SK-N-SH (cell line): ENCODE data around the gene AGFG2. TPM values are rescaled to one million over a fixed set of nuclear protein-coding genes. Genes with fewer than 3 reads are reported as not detected.

Experiments used
- CTCF ChIA-PET: fragments of 300-600, 350-600 bp; formaldehyde crosslinking; extraction: SDS; loops from one replicate; lab custom pipeline; 2021; lab: Yijun Ruan, JAX
- POLR2A ChIA-PET: fragments of 350-600 bp; sonication (Branson Sonifier 250); formaldehyde crosslinking; extraction: SDS; loops from one replicate; lab custom pipeline; 2020; ENCODE audit warnings: antibody characterized with exemption, inconsistent platforms; lab: Yijun Ruan, JAX
- DNase-seq: peaks from one replicate; pipeline ENCODE4 v3.0.0; 2012
- H2AFZ ChIP-seq: fragments of 200-600 bp; sonication (generic); 2 replicates; pipeline ENCODE4 v1.8.1; 2016; ENCODE audit warnings: antibody characterized with exemption, mild to moderate bottlenecking, low read depth
- H3F3A ChIP-seq: fragments of 200-600 bp; sonication (generic); replicated peaks from 2 replicates; pipeline ENCODE3; 2016; ENCODE audit warnings: antibody characterized with exemption, mild to moderate bottlenecking; ENCODE audit not compliant: insufficient read depth
- H3K27ac ChIP-seq, 2 experiments: fragments of 200-500 bp in 1 of 2; fragments of 200-600 bp in 1 of 2; sonication (Bioruptor generic) in 1 of 2; sonication (generic), shearing (Covaris generic) in 1 of 2; 2 replicates each; pipeline versions ENCODE4 v1.5.1 to v1.6.1; 2014 to 2016; ENCODE audit warnings: low read depth in 2 of 2, inconsistent platforms in 1 of 2, low read length in 1 of 2, mild to moderate bottlenecking in 1 of 2, mixed read lengths in 1 of 2
- H3K27me3 ChIP-seq: fragments of 200-600 bp; sonication (generic), shearing (Covaris generic); 2 replicates; pipeline ENCODE4 v1.6.1; 2016; ENCODE audit warnings: mixed run types; ENCODE audit not compliant: insufficient read depth
- H3K36me3 ChIP-seq, 2 experiments: fragments of 200-500 bp in 1 of 2; fragments of 200-600 bp in 1 of 2; sonication (Bioruptor generic) in 1 of 2; sonication (generic) in 1 of 2; replicated peaks in 1 of 2; 2 replicates each; pipeline versions ENCODE3 to v1.5.1; 2014 to 2016; ENCODE audit warnings: low read length in 1 of 2, mild to moderate bottlenecking in 1 of 2; ENCODE audit not compliant: insufficient read depth in 2 of 2, control insufficient read depth in 1 of 2
- H3K4me1 ChIP-seq, 2 experiments: fragments of 200-500 bp in 1 of 2; fragments of 200-600 bp in 1 of 2; sonication (Bioruptor generic) in 1 of 2; sonication (generic), shearing (Covaris generic) in 1 of 2; 2 replicates each; pipeline versions ENCODE4 v1.5.1 to v1.6.1; 2014 to 2016; ENCODE audit warnings: low read depth in 1 of 2, low read length in 1 of 2, mixed run types in 1 of 2; ENCODE audit not compliant: insufficient read depth in 2 of 2, control insufficient read depth in 1 of 2
- H3K4me2 ChIP-seq: fragments of 200-600 bp; sonication (generic), shearing (Covaris generic); 2 replicates; pipeline ENCODE4 v1.6.1; 2017; ENCODE audit warnings: mixed run types
- H3K4me3 ChIP-seq, 2 experiments: fragments of 200-500 bp in 1 of 2; fragments of 200-600 bp in 1 of 2; sonication (Bioruptor generic) in 1 of 2; sonication (generic), shearing (Covaris generic) in 1 of 2; 2 replicates each; pipeline versions ENCODE4 v1.5.1 to v1.8.1; 2014 to 2016; ENCODE audit warnings: low read depth in 2 of 2, inconsistent platforms in 1 of 2, low read length in 1 of 2, mild to moderate bottlenecking in 1 of 2, mixed read lengths in 1 of 2, moderate library complexity in 1 of 2
- H3K79me2 ChIP-seq: fragments of 200-600 bp; sonication (generic); 2 replicates; pipeline ENCODE4 v1.8.1; 2017; ENCODE audit warnings: mild to moderate bottlenecking; ENCODE audit not compliant: insufficient read depth
- H3K9ac ChIP-seq: fragments of 200-600 bp; sonication (generic); 2 replicates; pipeline ENCODE4 v1.6.1; 2017; ENCODE audit warnings: mixed run types
- H3K9me2 ChIP-seq: fragments of 200-600 bp; sonication (generic); 2 replicates; pipeline ENCODE4 v1.6.1; 2017; ENCODE audit warnings: mixed run types
- H3K9me3 ChIP-seq: fragments of 200-600 bp; sonication (generic); 2 replicates; pipeline ENCODE4 v1.6.1; 2017; ENCODE audit warnings: mixed run types, mild to moderate bottlenecking, moderate library complexity
- H4K20me1 ChIP-seq: fragments of 200-600 bp; sonication (generic); 2 replicates; pipeline ENCODE4 v1.6.1; 2017; ENCODE audit warnings: mild to moderate bottlenecking, mixed run types; ENCODE audit not compliant: insufficient read depth
- EZH2phosphoT487 ChIP-seq: fragments of 200-600 bp; sonication (generic); IDR thresholded peaks from 2 replicates; pipeline ENCODE4 v1.6.1; 2017; ENCODE audit warnings: low read depth, mixed run types, mild to moderate bottlenecking, antibody characterized with exemption, moderate library complexity, borderline replicate concordance
- GATA2 ChIP-seq: sonication (generic); formaldehyde crosslinking; IDR thresholded peaks from 2 replicates; pipeline ENCODE4 v1.5.0; 2020; ENCODE audit warnings: mild to moderate bottlenecking, missing genetic modification reagents
- NRF1 ChIP-seq: IDR thresholded peaks from 2 replicates; pipeline ENCODE4 v1.6.1; 2012; ENCODE audit warnings: low read depth, mild to moderate bottlenecking, low read length
- POLR2AphosphoS5 ChIP-seq: IDR thresholded peaks from 2 replicates; pipeline ENCODE4 v1.6.1; 2012; ENCODE audit warnings: low read depth, low read length
- RAD21 ChIP-seq: IDR thresholded peaks from 2 replicates; pipeline ENCODE4 v1.6.1; 2012; ENCODE audit warnings: mild to moderate bottlenecking, low read length
- RCOR1 ChIP-seq: fragments of 150-350 bp; IDR thresholded peaks from 2 replicates; pipeline ENCODE4 v1.6.1; 2017; ENCODE audit warnings: antibody characterized with exemption, low read length
- REST ChIP-seq: IDR thresholded peaks from 2 replicates; pipeline ENCODE4 v1.6.1; 2012; ENCODE audit warnings: mild to moderate bottlenecking, low read depth, low read length, moderate library complexity
- SIN3A ChIP-seq: IDR thresholded peaks from 2 replicates; pipeline ENCODE4 v1.6.1; 2012; ENCODE audit warnings: low read depth, mild to moderate bottlenecking, low read length, moderate library complexity, borderline replicate concordance
- SMC3 ChIP-seq: IDR thresholded peaks from 2 replicates; pipeline ENCODE4 v1.6.1; 2012; ENCODE audit warnings: low read depth, low read length, improper control_type of control experiment
- TCF12 ChIP-seq: IDR thresholded peaks from 2 replicates; pipeline ENCODE4 v1.4.0; 2012
- WGBS: methylation state at CpG from one replicate; pipeline ENCODE4 v1.1.6; 2017; ENCODE audit warnings: low lambda C conversion rate; 5-methylcytosine and 5-hydroxymethylcytosine counted together
- polyA plus RNA-seq, 3 experiments: library from polyadenylated mRNA; depleted of rRNA; stranded (reverse); fragments of >200 nt; gene quantifications; 2 replicates each; pipeline ENCODE4 v1.2.3, GENCODE V29; 2012
- TF ChIP-seq, protein P1 (sequence below): IDR thresholded peaks from 2 replicates; pipeline ENCODE4 v1.4.0; 2012; ENCODE audit warnings: low read depth, borderline replicate concordance
- TF ChIP-seq, protein P2 (sequence below): fragments of 200-600 bp; sonication (generic); IDR thresholded peaks from 2 replicates; pipeline ENCODE4 v1.6.1; 2017; ENCODE audit warnings: antibody characterized with exemption, mild to moderate bottlenecking, moderate library complexity
- TF ChIP-seq, protein P3 (sequence below): IDR thresholded peaks from 2 replicates; pipeline ENCODE4 v1.4.0; 2012; ENCODE audit warnings: low read depth, borderline replicate concordance
- TF ChIP-seq, protein P4 (sequence below): IDR thresholded peaks from 2 replicates; pipeline ENCODE4 v1.4.0; 2012; ENCODE audit warnings: low read depth

AGFG2 gene
- polyA plus RNA-seq, 1 of the 3 experiments (the other 2 are of a cell fraction) = 23.1 TPM

- H3K4me1 ChIP-seq = peaks cover 0 to 38% of the 10 kb centered on the region in 2 experiments; a peak in 1 of 4 replicates
Observed at GRCh38 chr7:100571829-100572116, 32.8 kb downstream of the AGFG2 start.

GRCh38 chr7:100572281-100572948 lies 33.4 kb downstream of the AGFG2 start:
- Histone ChIP-seq H3K9me3 (no peaks in the 10 kb centered on the region), H3K27me3 (no peaks in the 10 kb centered on the region), H3K9ac (no peak overlapping the region), H3K4me1 (peaks cover 0 to 32% of the 10 kb centered on the region in 2 experiments; a peak in 1 of 4 replicates), H3F3A (no peaks in the 10 kb centered on the region), H3K36me3 (peaks cover 14 to 29% of the 10 kb centered on the region in 2 experiments), H2AFZ (no peak overlapping the region), H3K27ac (no peak overlapping the region), H4K20me1 (no peaks in the 10 kb centered on the region), H3K4me2 (no peak overlapping the region), H3K4me3 (no peak overlapping the region), H3K79me2 (no peaks in the 10 kb centered on the region), H3K9me2 (no peaks in the 10 kb centered on the region)
- TF ChIP-seq, protein P1, sequence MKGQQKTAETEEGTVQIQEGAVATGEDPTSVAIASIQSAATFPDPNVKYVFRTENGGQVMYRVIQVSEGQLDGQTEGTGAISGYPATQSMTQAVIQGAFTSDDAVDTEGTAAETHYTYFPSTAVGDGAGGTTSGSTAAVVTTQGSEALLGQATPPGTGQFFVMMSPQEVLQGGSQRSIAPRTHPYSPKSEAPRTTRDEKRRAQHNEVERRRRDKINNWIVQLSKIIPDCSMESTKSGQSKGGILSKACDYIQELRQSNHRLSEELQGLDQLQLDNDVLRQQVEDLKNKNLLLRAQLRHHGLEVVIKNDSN = no peak
- TF ChIP-seq, protein P2, sequence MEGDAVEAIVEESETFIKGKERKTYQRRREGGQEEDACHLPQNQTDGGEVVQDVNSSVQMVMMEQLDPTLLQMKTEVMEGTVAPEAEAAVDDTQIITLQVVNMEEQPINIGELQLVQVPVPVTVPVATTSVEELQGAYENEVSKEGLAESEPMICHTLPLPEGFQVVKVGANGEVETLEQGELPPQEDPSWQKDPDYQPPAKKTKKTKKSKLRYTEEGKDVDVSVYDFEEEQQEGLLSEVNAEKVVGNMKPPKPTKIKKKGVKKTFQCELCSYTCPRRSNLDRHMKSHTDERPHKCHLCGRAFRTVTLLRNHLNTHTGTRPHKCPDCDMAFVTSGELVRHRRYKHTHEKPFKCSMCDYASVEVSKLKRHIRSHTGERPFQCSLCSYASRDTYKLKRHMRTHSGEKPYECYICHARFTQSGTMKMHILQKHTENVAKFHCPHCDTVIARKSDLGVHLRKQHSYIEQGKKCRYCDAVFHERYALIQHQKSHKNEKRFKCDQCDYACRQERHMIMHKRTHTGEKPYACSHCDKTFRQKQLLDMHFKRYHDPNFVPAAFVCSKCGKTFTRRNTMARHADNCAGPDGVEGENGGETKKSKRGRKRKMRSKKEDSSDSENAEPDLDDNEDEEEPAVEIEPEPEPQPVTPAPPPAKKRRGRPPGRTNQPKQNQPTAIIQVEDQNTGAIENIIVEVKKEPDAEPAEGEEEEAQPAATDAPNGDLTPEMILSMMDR = no peak
- TF ChIP-seq TCF12 = no peak
- TF ChIP-seq, protein P3, sequence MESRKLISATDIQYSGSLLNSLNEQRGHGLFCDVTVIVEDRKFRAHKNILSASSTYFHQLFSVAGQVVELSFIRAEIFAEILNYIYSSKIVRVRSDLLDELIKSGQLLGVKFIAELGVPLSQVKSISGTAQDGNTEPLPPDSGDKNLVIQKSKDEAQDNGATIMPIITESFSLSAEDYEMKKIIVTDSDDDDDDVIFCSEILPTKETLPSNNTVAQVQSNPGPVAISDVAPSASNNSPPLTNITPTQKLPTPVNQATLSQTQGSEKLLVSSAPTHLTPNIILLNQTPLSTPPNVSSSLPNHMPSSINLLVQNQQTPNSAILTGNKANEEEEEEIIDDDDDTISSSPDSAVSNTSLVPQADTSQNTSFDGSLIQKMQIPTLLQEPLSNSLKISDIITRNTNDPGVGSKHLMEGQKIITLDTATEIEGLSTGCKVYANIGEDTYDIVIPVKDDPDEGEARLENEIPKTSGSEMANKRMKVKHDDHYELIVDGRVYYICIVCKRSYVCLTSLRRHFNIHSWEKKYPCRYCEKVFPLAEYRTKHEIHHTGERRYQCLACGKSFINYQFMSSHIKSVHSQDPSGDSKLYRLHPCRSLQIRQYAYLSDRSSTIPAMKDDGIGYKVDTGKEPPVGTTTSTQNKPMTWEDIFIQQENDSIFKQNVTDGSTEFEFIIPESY = no peak
- DNase-seq = peak; percentile 30
- CTCF ChIA-PET = interaction anchor here (0.7 to 2.0 kb wide), 6 partner anchors 8 to 89 kb away, joined by 3 to 5 read pairs (median 3); no protein-coding TSS in a partner anchor
- WGBS = 93% methylated on average over 12 of the region's 20 CpGs
- POLR2A ChIA-PET = interaction anchor here (2.7 kb wide), 1 partner anchor 13 kb away, joined by 19 read pairs; the partner anchor contains the start of genes FBXO24 and LRCH4

More at GRCh38 chr7:100571829-100572116, 32.8 kb downstream of the AGFG2 start:
- H3K9me3 ChIP-seq = no peaks in the 10 kb centered on the region
- no peaks in the 10 kb centered on the region for H4K20me1 ChIP-seq
- H3K4me3 ChIP-seq = no peak overlapping the region
- H3F3A ChIP-seq = peaks cover 4% of the 10 kb centered on the region
- H2AFZ ChIP-seq = no peak overlapping the region
- no peaks in the 10 kb centered on the region for H3K27me3 ChIP-seq
- peaks cover 13 to 25% of the 10 kb centered on the region in 2 experiments for H3K36me3 ChIP-seq
- no peaks in the 10 kb centered on the region for H3K9me2 ChIP-seq
- ChIA-PET CTCF (interaction anchor here (0.9 to 2.0 kb wide), 10 partner anchors 8 to 134 kb away, joined by 3 to 16 read pairs (median 4); partner anchors contain the start of gene MOSPD3), POLR2A (interaction anchor here (1.1 to 2.7 kb wide), 2 partner anchors 14 to 132 kb away, joined by 4 to 19 read pairs; partner anchors contain the start of genes FBXO24 and LRCH4)
- WGBS = 100% methylated on average over 2 of the region's 2 CpGs
- H3K9ac ChIP-seq = no peak overlapping the region
- peak; percentile 27 for DNase-seq
- TF ChIP-seq REST (no peak), GATA2 (no peak), POLR2AphosphoS5 (no peak), SMC3 (no peak), SIN3A (no peak), RCOR1 (no peak), EZH2phosphoT487 (no peak), RAD21 (no peak), NRF1 (no peak)
- TF ChIP-seq, protein P4, sequence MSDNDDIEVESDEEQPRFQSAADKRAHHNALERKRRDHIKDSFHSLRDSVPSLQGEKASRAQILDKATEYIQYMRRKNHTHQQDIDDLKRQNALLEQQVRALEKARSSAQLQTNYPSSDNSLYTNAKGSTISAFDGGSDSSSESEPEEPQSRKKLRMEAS = no peak
- no peaks in the 10 kb centered on the region for H3K79me2 ChIP-seq
- no peak overlapping the region for H3K27ac ChIP-seq
- H3K4me2 ChIP-seq = no peak overlapping the region
